GM19240 (cell line): ENCODE measurements around the gene UNC79.

Experiments used
- DNase-seq: peaks from one replicate; pipeline ENCODE4 v3.0.0; 2011; ENCODE audit warnings: low spot score; ENCODE audit not compliant: insufficient read length

Gene UNC79

DNA sequence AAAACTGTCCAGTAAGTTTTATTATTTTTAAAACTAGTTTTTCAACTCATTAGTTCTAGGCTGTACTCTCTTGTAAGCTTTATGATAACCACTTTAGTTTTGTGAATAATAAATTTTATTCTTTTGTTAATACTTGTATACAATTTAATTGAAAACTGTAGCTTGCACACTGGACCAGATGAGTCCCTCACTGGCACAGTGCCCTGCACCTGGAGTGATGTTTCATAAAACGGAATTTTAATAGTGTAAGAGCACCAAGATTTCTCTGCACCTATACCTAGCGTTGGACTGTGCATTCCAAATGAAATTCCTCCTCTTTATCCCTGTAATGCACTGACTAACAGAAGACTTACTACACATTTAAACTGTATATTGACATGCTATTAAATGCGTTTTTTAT, 276.7 kb downstream of the UNC79 start:
- no peak for DNase-seq

DNA sequence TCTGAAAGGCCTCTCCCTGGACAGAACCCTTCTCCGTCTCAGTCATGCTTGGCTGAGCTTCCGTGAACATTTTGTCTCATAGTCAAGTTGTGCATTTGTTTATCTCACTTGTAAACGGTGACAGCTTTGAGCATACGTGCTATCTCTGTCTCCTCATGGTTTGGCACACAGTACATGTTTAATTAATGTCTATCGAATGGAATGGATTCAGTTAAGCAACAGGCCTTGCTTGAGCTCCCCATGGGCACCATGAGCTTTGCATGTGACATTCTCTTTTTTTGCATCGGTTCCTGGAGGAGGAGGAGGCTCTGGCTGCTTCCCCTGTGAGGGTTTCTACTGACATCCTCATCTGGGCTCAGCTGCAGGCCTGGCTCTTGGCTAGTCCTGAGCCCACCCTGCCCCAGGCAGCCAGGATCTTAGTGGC, 277.6 kb downstream of the UNC79 start:
- DNase-seq, result no peak

DNA sequence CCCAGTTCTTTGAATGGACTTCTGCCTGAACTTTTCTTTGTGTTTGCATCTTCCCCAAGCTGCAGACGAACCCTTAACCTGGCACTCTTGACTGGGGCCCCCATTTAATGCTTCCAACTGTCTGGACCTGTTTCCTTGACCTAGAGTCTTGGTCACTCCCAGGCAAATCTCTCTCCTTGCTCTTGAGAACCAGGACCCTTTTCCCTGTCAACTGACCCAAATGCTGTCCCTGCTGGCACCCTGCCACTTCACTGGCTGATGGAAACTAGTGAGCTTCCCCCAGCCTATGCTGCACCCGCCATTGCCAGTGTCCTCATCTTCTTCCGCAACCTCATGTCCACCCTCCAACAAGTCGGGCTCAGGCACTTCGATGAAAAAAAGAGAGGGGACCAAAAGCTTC, 278.1 kb downstream of the UNC79 start:
- DNase-seq, result no peak

DNA sequence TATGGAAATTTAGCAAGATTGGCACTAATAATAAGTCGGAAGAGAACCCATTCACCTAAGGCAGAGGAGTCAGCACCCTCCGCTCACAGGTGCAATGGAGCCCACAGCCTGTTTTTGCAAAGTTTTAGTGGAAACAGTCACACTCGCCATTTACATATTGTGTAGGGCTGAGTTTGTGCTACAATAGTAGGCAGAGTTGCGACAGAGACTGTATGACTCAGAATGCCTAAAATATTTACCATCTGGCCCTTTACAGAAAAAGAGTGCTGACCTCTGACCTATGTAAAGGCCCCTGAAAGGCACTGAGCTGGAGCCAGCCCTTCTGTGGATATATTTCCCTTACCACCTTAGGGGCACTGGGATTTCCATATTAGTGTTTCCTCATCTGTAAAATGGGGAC, 278.5 kb downstream of the UNC79 start:
- no peak for DNase-seq

DNA sequence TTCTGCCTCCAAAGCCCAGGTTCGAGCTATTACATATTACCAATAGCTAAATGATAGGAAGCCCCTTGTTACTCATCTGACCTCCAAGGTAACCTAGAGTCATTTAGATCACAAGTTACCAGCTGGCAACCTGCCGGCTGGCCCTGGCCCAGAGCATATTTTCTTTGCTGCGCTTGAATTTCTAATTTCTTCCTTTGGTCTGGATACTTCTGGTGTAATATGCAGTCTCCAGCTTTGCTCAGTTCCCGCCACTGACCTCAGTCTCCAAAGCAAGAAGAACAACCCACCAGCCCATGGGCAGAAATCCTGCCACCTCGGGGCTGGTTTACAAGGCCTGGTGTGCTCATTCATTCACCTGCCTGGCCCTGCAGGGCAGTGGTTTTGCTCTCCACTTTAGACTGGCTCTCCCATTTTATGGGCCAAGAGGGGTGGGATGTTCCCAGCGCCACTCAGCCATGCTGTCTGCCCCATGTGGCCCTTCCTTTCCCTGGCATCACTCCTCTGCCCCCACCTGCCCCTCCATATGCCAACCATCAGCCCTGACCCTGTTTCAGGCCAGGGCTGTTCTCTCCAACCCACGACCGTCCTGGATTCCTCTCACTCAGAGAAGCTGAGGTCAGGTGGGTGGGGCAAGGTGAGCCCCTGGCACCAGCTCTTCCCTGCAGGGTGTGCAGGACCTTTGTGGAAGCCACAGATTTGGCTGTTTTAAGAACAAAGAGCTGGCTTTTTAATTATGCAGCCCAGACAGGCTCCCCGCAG, 281.5 kb downstream of the UNC79 start:
- DNase-seq, result no peak

GRCh38 chr14:93712838-93713724, 282.3 kb downstream of the UNC79 start:
- DNase-seq, result no peak

DNA sequence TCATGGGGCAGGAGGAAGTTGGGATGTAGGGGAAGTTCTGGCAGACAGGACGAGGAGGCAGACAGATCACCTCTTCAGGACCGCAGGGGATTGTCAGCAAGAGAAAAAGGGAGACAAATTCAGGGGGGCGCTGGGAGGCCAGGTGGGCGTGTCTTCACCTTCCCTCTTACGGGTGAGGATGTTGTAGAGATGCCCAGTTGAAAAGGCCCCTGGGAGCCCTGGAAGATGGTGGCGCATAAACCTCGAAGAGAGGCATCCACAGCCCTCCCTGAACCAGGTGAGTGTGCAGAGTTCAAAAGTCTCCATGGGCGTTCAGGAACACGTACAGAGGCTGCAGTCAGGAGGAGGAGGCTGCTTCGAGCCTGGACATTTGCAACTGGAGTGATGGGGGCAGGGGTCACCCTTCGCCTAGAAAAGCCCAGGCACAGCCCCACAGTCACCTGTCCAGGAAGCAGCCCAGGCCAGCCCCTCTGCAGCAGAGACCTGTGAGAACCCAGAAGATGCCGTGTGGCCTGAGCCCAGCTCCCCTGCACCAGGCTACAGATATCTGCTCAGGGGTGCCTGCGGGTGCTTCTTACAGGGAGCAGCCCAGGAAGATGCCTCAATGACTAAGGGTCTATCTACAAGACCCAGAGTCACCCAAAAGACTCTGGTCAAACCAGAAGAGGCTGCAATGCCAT, 283.1 kb downstream of the UNC79 start:
- no peak for DNase-seq

- DNase-seq, result no peak
Observed at GRCh38 chr14:93714605-93715004, 283.9 kb downstream of the UNC79 start.

GRCh38 chr14:93715279-93715927, 284.7 kb downstream of the UNC79 start:
- DNase-seq, result no peak

DNA sequence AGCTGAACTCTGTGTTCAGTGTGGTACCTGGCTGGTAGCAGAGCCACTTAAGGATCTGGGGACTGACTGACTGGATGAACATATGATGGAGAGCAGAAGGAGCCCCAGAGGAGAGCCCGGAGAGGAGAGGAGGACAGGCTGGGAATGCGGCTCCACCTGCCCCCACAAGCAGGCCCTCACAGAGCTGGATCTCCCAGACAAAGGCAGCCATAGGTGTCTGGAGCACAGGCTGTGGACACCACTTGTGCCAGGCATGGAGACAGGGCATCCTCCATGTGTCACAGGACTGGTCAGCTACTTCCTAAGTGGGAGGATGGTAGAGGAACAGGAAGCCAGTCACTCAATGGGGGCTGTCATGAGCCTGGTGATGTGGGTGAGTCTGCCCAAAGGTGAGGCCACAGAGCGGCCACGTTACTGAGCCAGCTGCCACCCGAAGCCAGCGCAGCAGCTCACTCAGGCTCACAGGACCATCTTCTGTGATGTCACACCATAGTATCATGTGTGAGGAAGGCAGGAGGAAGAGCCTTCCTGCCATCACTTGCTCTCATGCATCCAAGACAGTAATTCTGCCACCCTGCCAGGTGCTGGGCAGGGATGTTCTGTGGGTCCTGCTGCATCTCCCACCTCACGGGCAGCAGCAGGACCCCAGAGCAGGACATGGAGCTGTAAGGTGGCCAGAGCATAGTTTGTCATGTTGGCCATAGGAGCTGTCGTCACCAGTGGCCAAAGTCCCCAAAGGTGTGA, 285.4 kb downstream of the UNC79 start:
- DNase-seq, result no peak

GRCh38 chr14:93716746-93717667, 286.3 kb downstream of the UNC79 start:
- DNase-seq, result no peak

GRCh38 chr14:93717668-93718320, 287.1 kb downstream of the UNC79 start:
- no peak for DNase-seq

GRCh38 chr14:93719256-93719655, 288.5 kb downstream of the UNC79 start:
- DNase-seq, result no peak

GRCh38 chr14:93720076-93720815, 289.5 kb downstream of the UNC79 start:
- DNase-seq, result no peak

DNA sequence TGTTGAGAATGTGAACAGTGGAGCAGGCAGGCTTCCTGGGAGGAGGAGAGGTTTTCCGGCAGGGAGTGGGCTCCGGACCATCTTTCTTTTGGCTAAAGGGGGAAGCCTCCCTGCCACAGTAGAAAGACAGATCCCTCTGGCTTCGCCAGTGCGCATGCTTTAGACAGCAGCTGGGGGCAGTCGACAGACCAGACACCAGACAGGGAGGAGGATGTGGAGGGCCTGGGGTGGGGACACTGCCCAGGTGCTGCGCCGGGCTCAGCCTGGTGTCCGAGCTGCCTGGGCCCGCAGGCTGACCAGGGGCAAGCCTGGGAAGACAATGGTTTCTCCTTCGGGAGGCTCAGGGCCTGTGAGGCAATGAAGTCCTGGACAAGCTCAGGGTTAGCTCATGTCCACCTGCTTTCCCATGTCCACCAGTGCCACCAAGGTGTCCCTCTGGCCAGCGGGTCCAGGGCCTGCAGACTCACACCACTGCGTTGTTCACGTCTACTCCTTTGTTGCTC, 290.3 kb downstream of the UNC79 start:
- DNase-seq, result no peak

DNA sequence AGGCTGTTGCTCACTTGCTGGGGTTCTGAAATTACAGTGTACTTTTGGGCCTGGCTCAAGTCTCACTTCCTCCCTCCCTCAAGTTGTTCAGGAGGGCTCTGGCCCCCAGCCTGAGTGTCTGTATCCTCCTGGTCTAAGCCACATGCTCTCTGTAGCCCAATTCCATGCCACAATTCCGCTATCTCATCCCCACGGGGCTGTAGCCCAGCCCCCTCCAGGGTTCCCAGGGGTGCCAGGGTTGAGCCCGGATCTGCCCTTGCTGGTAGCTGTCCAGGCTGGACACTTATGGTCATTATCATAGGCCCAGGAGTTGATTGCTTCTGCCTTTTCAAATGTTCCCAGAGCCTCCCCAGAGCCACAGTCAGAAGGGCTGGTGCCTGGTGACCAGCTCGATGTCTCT, 292.3 kb downstream of the UNC79 start:
- no peak for DNase-seq

DNA sequence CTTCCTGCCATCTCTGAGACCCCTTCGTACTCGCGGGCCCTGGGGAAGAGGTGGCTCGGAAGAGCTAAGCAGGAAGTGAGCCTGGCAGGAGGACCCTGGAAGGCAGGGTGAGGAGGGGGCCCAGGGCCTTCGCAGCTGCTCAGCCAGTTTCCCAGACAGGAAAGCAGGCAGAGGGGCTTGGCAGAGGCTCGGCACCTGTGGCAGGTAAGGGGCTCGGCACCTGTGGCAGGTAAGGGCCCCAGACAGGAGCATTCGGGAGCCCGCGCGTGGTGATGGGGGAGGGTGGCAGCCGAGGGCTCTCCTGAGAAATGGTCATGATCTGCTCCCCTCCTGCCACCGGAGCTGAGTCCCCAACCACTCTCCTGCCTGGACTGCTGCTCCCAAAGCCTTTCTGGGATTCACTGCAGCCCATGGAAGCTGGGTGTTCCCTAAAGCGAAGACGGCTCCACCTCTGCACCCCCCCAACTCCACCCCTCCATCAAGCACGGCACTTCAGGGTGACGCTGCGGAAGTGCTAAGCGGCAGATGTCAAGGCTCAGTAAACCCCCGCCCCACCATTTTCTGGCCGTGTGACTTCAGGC, 294.4 kb downstream of the UNC79 start:
- no peak for DNase-seq

DNA sequence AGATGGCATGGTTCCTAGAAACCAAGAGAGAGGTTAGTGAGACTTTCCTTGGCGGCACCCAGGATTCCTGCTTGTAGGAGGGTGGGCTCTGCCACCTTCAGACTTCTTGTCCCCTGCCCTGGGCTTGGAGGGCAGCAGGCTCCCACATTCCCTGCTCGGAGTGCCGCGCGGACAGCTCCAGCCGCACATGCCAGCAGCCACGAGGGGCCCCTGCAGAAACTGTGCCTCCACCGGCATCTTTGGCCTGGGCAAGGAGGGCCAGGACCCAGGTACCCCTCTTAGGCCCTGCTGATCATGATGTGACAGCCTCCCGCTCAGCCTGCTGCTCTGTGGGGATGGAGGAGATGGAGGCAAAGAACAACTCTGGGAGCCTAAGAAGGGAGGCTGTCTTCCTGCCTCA, 295.3 kb downstream of the UNC79 start:
- DNase-seq, result no peak
